IPS DF 19.7 (cell line): ENCODE measurements around the gene PLCD3.

ENCODE experiments used
- DNase-seq: peaks from one replicate; pipeline ENCODE4 v3.0.0-alpha.2; 2013; ENCODE audit warnings: low read depth, low spot score

Gene PLCD3

DNA sequence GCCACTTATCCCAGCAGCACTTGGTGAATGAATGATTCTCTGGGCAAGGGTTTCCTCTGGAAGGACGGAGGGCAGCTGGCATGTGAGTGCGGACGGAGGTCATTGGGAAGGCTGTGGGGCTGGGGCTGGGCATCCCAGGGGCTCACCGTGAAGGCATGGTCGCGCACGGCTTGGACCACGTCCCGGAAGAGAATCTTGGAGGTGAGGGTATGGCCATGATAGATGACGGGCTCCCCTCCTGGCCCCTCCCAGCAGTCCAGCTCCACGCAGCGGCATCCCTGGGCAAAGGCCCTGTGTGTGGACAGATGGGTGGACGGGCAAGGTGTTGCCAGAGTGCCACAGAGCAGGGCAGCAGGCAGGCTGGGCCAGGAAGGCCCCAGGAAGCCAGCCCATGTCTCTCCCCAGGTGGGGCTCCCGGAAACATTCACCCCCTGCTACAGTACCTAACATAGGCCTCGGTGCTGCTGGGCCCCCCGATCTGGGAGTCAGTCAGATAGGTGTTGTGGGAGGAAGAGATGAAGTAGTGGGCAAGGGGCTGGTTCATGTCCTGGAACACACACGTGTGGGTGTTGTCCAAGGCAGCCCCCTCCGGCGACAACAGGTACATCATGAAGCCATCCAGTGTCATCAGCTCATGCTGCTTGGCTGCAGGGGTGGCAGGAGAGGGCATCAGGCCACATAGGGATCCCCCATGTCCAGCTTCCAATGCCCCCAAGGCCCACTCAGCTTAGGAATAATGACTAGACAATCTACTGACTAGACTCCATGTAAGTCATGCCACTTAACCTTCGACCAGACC lies 14.3 kb downstream of the PLCD3 start:
- DNase-seq, result no peak

DNA sequence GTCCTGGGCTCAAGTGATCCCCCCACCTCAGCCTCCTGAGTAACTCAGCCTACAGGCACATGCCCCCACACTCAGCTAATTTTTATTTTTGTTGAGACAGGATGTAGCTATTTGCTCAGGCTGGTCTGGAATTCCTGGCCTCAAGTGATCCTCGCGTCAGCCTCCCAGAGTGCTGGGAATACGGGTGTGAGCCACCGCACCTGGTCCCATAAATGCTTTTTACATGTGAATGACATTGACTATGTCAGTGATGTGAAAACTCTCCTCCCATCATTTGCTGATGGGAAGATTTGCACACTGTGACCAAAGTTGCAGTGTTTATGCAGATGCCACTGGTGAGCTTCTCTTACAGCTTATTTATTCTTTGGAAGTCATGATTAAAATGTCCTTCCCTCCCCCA lies 15.0 kb downstream of the PLCD3 start:
- no peak for DNase-seq

GRCh38 chr17:45116434-45117016 lies 15.8 kb downstream of the PLCD3 start:
- DNase-seq, result no peak

- no peak for DNase-seq
Observed at GRCh38 chr17:45115871-45116270, 16.4 kb downstream of the PLCD3 start.

- no peak for DNase-seq
Observed at GRCh38 chr17:45115015-45115625, 17.2 kb downstream of the PLCD3 start.

DNA sequence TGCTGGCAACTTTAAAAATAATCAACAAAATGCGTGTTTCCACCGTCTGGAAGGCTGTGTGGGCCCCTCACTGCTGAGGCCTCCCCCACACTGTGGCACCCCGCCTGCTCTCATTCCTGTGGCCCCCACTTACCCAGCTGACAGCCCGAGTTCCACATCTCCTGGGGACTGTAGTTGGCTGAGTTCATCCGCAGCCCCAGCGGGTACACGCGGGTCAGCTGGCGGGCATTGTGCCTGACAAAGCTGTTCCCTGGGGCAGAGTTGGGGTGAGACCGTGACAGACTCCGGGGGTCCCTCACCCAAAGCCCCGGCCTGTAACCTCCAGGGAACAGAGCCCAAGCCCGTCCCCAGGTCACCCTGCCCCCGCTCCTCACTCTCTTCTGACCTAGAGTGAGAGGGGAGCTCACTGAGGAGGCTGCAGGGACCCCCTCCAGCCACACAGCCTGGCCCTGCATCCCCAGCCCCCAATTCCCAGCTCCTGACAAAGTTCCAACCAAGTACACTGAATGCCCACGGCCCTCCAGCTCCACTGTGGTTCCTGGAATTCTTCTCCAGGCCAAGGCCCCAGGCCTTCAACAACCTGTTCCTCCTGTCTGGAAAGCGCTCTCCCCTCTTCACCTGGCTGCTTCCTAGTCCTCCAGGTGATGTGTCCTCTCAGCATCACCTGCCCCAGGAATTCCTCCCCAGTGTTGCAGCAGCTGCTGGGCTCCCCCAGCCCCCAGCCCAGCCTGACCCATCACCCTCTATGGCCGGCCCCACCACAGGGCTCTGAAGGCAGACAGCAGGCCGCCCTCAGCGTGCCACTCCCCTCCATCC lies 18.0 kb downstream of the PLCD3 start:
- no peak for DNase-seq

DNA sequence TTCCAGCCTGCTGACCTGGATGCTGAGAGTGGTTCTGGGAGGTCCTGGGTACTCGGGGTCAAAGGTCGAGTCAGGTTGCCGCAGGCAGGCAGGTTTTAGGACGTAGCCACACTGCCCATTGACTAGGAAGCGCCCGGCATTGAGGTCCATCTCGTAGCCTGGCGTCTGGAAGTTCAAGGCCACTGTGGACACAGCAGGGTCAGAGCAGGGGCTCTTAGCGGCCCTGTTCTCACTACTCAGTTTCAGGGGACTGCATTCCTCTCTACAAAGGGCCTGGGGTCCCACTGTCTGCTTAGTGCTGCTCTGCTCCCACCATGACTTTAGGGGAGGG lies 18.9 kb downstream of the PLCD3 start:
- no peak for DNase-seq

- no peak for DNase-seq
Observed at GRCh38 chr17:45112559-45113423, 19.5 kb downstream of the PLCD3 start.

- no peak for DNase-seq
Observed at GRCh38 chr17:45111850-45112249, 20.5 kb downstream of the PLCD3 start.

GRCh38 chr17:45110676-45111611 lies 21.4 kb downstream of the PLCD3 start:
- DNase-seq, result no peak

- DNase-seq, result no peak
Observed at GRCh38 chr17:45108595-45109521, 23.5 kb downstream of the PLCD3 start.

GRCh38 chr17:45108051-45108450 lies 24.3 kb downstream of the PLCD3 start:
- no peak for DNase-seq

- DNase-seq, result no peak
Observed at GRCh38 chr17:45107293-45108010, 24.9 kb downstream of the PLCD3 start.

DNA sequence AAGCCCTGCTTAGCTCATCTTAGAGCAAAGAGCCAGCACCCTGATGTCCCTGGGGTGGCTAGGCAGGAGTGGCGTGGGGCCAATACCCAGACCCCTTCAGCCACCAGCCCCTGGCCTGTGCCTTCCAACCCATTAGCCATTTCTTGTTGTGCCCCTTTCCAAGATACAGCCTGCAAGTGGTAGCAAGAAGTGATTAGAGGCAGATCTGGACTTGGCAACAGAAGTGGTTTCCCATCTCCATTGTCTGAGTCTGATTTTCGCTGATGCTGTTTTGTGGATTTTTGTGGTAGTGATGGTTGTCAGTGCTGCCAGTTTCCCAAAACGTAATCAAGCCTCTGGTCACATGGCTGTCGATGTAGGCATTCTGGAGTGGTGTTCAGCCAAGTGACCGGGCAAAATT lies 25.7 kb downstream of the PLCD3 start:
- no peak for DNase-seq

GRCh38 chr17:45106096-45106495 lies 26.2 kb downstream of the PLCD3 start:
- no peak for DNase-seq

GRCh38 chr17:45104907-45105624 lies 27.2 kb downstream of the PLCD3 start:
- DNase-seq, result no peak

DNA sequence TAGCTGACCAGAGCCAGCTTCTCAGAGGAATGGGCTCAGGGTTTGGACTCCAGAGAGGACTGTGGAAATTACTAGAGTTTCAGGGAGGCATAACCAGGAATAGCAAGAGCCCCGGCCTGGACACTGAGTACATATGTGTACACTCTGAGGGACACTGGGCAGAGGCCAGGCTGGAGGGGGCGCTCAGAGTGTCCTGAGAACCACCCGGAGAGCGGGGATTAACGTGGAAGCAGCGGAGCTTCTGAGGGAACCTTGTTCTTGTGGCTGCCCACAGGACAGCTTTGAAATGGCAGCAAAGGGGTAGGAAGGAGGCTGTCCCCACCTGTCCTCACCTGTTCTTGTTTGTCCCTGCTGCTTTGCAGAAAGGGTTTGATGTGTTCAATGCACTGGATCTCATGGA lies 27.8 kb downstream of the PLCD3 start:
- no peak for DNase-seq

GRCh38 chr17:45104029-45104428 lies 28.3 kb downstream of the PLCD3 start:
- DNase-seq, result no peak
